NCI-H748 (cell line): ENCODE measurements around the gene KRTAP9-7.
"Not testable (repeated sequence)": the region's sequence is repeated elsewhere in the genome, so short reads cannot be mapped to it uniquely, and the experiment has no call there.

ENCODE experiments used
- DNase-seq: peaks from one replicate; lab custom pipeline; 2025; ENCODE audit not compliant: unreplicated experiment; lab: John Stamatoyannopoulos, UW

KRTAP9-7 gene

DNA sequence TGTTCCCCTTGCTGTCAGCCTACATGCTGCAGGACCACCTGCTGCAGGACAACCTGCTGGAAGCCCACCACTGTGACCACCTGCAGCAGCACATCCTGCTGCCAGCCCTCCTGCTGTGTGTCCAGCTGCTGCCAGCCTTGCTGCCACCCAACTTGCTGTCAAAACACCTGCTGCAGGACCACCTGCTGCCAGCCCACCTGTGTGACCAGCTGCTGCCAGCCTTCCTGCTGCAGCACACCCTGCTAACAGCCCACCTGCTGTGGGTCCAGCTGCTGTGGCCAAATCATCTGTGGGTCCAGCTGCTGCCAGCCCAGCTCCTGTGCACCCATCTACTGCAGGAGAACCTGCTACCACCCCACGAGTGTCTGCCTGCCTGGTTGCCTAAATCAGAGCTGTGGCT, 4.2 kb upstream of the KRTAP9-7 start:
- DNase-seq: not testable (repeated sequence)

DNA sequence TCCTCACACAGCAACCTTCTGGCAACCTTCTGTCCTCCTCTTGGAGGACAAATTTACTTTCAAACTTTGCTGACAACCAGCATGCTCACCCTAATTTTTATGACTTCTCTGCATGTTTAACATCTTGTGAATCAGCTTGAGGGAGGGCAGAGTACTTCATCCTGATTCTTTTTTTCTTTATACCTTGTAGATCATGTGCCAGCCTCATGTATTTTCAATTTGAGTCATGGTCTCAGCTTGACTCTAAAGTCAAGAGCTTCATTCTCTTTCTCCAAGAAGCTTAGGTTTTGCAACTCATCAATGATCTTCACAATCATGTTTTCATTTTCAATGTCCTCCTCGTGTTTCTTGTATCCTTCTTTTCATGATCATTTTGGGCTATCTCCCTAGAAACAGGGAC, 3.6 kb upstream of the KRTAP9-7 start:
- DNase-seq: no peak

DNA sequence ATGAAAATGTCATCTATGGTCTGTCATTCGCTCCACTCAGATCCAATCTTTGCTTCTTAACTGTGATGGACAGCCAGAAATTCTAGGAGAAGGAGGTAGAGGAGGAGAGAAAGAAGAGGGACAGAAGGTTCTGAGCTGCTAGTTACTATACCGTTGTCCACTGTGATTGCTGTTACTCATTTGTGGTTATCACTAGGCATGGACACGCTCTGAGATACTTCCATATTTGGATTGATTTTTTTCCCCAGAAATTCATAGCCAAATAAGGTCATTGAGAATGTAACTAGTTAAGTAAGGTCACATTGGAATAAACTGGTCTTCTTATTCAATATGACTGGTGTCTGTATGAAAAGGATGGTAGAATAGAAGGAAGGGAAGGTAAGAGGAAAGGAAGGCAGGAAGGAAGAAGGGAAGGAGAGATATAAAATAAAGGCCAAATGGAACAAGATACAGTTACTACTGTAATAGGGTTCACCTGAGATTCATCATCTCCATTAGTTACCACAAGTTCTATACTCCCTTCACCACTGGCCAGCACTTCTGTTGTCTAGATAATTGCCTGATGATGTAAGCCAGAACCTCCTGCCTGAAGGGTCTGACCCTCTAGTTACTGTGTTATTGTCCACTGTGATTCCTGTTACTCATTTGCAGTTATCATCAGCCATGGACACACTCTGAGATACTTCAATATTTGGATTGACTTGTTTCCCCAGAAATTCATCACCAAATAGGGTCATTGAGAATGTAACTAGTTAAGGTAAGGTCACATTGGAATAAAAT, 2.9 kb downstream of the KRTAP9-7 start:
- DNase-seq: no peak

DNA sequence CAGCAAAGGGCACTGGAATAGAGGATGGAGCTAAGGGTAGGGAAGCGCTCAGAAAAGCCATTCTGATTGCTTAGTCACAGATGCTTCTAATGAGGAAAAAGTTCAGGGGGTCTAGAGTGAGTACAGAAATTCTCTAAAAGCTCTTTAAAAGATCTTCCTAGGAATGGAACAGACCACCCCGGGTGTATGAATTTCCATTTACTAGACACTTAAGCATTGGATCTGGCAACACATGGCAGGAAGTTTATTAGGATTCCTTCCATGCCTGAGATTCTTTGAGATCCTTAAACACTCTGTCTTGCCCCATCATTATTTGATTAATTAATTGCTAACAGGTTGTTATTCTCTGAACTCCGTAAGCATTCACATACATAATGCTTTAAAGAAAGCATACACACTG, 8.5 kb downstream of the KRTAP9-7 start:
- DNase-seq: no peak

DNA sequence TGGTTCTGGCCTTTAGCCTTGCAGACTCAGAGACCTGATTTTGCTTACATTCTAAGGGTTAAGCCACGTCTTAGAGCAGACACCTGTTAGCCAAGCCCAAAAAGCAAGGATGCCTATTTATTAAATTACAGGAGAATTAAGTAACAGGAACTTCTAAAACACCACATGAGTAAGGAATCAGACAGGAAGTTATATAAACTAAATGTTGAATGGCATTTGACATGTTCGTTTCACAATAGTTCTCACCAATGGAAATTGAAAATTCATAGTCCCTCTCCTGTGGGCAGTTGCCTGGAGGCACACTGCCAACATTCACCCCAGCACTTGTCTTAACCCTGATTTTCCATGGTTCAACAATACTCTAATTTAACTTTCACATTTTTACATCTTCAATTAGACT, 9.0 kb downstream of the KRTAP9-7 start:
- DNase-seq: no peak

DNA sequence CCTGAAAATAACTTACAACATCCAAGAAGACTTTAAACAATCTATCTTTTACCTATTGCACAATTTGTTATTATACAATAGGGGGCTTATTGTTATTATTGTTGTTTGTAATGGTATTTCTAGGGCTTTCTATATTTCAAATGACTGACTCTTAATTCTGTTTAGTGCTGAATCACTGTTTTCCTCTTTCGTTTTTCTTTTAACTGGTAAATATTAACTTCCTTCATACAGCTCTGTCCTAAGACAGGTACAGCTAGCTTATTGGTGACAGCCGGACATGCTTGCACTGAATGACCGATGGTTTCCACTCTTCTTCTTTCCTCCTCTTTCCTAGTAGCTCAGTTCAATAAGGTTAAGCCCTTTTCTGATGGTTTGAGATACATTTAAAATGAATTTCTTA, 11.6 kb downstream of the KRTAP9-7 start:
- DNase-seq: no peak

DNA sequence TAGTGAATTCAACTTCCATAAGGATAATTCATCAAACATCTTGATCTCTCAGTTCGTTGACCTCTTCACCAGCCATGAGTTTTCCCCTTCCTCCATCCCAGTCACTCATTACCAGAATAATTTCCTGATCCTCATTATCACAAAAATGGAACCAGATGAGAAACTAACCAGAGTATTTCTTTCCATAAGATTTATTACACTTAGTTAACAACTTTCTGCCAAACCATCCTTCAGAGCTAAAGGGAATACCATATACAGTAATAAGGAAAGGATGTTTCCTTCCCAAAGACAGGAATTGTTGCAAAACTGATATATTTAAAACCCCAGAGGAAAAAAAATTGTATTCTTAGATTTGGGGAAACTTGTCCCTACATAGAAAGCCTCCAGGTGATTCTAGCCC, 18.5 kb downstream of the KRTAP9-7 start:
- DNase-seq: no peak

DNA sequence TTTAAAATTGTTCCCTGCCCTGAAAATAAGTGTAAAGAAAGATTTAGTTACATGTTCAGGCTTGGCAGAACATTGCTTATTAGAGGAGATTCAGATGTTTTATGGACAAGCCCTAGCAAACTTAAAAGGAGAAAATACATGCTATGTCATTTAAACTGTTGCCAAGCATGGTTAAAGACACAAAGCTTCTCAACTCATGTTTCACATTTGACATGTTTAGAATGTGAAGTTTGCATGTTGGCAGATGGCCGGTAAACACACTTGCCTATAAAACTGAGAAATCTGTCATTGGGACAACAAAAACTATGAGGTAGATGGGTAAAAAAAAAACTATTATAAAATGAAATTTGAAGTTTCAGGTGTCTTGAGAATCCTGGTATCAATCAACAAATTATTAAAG, 21.3 kb downstream of the KRTAP9-7 start:
- DNase-seq: no peak

DNA sequence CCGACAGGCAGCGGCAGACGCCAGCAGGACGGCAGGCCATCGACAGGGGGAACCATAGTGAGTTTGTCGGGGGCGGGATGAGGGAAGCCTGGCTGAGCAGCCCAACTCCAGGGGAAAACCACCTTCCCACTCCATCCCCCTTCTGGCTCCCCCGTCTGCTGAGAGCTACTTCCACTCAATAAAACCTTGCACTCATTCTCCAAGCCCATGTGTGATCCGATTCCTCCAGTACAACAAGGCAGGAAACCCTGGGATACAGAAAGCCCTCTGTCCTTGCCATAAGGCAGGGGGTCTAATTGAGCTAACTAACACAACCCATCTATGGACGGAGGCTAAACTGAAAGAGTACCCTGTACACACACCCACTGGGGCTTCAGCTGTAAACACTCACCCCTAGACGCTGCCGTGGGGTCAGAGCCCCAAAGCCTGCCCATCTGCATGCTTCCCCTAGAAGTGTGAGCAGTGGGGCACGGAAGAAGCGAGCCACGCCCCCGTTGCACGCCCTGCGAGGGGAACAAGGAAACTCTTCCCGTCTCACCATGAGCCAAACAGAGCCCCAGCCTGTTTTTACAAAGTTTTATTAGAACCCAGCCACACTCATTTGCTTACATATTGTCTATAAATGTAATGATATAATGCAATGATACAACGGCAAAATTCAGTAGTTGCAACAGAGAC, 23.1 kb downstream of the KRTAP9-7 start:
- no peak for DNase-seq

DNA sequence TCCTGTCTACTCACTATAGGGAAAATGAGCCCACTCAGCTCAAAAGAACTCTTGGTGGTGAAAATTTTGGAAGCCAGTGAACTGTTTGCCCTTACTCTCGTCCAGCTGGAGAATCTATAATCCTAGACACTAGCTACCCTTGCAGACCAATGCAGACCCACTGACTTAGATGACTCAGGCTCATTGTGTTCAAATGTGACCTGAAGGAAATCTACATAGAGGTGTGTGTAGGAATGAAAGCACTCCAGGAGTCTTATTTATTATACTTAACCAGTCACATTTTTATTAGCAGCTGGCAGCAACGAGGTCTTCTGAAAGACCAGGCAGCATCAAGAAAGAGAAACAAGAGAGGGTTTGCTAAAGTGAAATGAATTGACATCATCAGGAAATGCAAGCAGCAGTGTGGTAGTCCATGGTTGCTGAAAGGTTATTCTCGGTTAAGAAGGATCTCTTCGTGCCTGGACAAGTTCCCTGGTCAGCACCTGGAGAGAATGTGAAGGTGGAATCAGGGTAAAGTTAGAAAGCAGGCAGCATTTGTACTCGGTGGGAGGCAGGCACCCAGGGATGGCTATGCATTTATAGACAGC, 25.8 kb downstream of the KRTAP9-7 start:
- no peak for DNase-seq

DNA sequence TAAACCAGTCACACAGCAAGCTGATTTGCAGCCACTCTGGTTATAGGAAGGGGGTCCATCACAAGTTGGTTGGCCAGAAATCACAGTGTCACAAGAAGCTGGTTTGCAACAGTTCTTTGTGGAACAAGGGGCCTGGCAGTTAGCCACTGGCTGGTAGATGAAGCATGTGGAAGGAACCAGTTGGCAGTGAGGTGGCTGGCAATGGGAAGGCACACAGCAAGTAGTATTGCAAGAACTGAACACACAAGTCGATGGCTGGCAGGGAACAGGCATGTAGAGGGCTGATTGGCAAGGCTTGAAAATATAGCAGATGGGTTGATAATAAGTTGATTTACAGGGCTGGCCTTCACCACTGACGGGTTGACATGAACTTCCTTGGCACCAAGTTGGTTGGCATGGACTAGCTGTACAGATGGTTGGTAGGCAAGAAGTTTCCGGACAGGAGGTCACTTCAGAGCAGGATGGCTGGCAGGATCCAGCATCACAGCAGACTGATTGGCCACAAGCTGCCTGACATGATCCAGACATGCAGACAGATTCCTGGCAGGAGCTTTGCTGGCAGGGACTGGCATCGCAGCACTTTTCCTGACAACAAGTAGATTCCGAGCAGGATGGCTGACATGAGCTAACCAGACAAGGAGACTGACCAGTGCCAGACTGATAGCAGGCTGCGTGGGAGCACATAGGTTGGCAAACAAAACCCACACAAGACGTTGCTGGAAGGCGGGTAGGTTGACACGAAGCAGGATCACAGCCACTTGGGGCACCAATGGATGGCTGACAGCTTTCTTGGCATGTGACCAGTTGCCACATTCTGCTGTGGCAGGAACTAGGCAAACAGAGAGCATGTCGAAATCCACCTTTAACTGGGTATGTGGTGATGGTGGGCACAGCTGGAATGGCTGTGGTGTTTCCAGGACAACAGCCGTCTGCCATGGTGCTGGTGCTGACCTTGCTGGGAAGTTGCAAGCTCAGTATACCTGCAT, 26.7 kb downstream of the KRTAP9-7 start, which contains the start of gene KRTAP29-1:
Gene KRTAP29-1, minus strand, starts transcription at position 936 of the 986 bp plus-strand sequence. Its CDS starts 0 bp downstream, at position 936.
- no peak for DNase-seq

DNA sequence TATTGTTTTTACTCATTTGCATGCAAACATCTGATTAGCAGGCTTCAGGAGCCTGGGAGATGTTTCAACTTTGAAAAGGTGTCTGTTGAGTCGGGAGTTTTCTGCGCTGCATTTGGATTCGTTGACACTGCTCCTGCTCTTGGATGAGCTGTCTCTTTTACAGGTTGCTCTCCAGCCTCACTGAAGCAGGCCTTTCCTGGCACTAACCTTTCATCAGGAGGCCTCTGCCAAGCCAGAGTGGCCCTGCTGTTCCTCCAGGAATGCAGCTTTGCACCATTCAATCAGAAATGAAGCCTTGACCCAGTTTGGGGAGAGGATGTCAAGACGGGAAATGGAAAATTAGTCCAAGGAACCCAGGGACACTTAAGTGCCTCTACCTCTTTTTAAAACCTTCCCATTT, 27.5 kb downstream of the KRTAP9-7 start:
- DNase-seq: no peak

DNA sequence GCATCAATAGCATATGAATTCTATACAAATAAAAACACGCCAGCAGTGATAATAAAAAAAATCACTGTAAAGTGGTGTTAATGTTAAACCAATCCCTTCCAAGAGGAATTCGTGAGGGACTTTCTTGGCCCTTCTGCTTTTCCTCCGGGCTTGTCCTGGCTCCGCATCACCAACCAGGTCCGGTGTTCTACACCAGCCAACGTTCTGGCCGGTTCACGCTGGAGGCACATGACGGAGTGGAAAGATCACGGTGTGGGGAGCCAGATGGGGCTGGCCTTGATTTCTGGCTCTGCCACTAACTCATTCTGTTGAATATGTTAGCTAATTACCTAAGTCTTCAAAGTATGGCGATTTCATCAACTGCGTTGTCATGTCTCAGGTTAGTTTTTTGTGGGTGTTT, 28.6 kb downstream of the KRTAP9-7 start:
- no peak for DNase-seq

DNA sequence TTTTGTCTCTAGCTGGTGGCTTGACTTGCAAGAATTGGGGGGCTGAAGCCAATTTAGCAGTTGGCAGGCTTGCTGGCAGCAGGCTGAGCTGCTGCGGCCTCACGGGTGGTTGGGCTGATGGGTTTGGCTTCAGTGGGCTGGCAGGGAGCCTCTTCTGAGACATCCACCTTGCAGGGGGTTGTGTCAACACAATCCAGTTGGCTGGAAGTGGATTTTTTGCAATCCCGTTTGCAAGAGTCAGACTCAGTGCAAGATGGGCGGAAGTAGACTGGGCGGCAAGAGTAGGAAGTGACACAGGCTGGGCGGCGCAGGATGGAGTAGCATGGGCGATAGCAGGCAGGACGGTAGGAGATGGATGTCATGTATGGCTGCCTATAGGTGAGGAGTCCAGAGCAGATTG, 32.1 kb downstream of the KRTAP9-7 start:
- no peak for DNase-seq

DNA sequence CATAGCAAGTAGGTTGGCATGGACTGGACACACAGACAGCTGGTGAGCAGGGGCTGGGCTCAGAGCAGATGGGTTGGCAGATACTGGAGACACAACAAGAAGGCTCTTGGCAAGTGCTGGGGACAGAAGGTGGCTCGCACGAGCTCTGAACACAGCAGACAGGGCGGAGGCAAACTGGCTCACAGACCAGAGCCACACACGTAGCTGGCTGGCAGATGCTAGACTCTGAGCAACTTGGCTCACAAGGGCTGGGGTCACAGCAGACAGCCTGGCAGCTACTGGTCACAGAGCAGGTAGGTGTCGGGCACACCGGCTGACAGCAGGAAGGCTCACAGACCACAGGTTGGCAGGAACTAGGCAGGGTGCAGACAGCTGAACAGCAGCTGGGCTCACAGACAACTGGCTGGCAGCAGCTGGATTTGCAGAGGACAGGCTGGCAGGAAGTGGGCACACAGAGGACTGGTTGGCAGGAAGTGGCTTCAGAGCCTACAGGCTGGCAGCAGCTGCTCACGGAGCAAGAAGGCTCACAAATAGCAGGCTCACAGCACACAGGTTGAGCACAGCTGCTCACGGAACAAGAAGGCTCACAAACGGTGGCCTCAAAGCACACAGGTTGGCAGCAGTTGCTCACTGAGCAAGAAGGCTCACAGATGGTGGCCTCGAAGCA, 32.9 kb downstream of the KRTAP9-7 start:
- DNase-seq: peak; percentile 11

DNA sequence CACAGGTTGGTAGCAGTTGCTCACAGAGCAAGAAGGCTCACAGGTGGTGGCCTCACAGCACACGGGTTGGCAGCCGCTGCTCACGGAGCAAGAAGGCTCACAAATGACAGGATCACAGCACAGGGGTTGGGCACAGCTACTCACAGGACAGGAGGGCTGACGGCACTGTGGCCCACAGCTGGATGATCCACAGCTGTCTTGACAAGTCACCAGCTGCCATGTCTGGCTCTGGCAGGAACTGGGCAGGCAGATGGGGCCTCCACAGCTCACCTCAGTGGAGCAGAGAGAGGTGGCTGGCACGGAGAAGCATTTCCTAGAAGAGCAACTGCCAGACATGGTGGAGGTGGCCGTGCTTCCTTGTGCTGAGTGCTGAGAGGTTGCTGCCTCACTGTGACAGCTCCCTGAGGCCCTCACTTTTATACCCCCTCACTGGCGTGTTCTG, 33.4 kb downstream of the KRTAP9-7 start, which contains the start of gene KRTAP16-1:
Gene KRTAP16-1, minus strand, starts transcription at position 392 of the 442 bp plus-strand sequence. Its CDS starts 56 bp downstream, at position 336.
- no peak for DNase-seq

DNA sequence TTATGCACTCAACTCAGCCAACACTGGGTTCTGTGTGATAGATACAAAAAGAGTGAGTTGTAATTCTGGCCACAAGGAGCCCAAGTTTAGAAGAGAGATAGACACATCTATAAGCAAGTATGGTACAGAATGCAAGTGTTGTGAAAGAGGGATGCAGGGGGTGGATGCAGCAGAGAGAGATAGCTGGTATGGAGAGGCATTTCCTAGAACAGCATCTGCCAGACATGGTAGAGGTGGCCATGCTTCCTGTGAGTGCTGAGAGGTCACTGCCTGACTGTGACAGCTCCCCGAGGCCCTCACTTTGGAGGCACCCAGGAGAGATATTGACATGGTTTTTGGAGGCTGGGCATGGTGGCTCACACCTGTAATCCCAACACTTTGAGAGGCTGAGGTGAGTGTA, 35.6 kb downstream of the KRTAP9-7 start:
- no peak for DNase-seq

DNA sequence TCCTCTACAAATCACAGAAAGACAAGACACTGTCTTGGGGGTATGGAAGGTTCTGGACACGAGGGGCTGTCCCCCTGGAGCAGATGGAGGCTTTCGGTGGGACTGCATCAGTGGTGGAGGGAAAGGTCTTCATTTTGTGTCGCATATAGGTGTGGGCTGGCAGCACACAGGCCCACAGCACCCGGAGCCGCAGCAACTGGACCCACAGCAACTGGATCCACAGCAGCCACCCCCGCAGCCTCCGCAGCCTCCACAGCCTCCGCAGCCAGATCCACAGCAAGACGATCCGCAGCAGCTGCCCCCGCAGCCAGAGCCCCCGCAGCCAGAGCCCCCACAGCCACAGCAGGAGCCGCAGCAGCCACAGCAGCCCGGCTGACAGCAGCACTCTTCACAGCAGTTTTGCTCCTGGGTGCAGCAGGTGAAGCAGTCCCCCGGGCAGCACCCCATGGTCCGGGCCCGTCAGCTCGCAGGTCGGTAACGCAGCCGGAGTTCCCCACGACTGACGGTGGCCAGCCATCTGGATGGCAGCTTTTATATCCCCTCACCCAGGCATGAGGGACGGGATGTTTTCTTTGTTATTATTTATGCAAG, 39.8 kb downstream of the KRTAP9-7 start, which contains the start of gene KRTAP17-1:
Gene KRTAP17-1, minus strand, starts transcription at position 507 of the 591 bp plus-strand sequence. Its CDS starts 60 bp downstream, at position 447.
- no peak for DNase-seq

DNA sequence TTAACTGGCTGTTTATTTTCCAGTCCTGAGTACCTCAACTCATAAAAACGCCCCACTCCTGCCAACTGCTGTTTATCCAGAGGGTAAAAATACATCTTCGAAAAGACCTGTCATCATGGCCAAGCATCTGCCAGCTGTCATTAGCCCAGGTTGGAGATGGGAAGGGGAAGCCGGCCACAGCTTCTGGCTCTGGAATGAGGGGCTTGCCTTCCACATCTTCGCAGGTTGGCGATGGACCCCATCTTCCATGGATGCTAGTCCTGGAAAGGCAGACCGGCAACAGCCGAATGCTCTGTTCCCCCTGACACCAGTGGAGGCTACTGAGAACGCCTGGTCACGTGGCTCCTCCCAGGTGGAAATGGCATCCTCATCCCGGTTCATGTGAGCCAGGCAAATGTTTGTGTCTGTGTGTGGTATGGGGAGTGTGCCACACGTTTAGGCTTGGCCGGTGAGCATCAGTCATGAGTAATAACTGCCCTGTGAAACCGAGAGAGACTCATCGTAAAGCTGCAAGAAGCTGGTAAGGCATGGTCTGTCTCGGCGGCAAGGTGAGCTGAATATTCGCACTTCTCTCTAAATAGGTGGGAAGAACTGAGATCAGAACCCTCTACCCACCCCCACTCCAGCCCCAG, 40.4 kb downstream of the KRTAP9-7 start:
- peak; percentile 79 for DNase-seq
